Measurements from ENCODE around the gene CAB39. TPM values are rescaled to one million over a fixed set of nuclear protein-coding genes. Genes with fewer than 3 reads are reported as not detected.

The CAB39 gene
- total RNA-seq, 4 donors from 2014 or later = 47.6 to 80.3 (median 71.8) TPM

GRCh38 chr2:230828272-230828961 lies 115.8 kb downstream of the CAB39 start:
- intact Hi-C loops (cut with DNase I) = loop anchor here (5.0 kb wide), 1 partner anchor 159 kb away; no protein-coding TSS in a partner anchor
- peak overlapping the region in 1 of 4 donors; percentile 29 for H3K27ac ChIP-seq
- H3K9me3 ChIP-seq = peaks cover 0 to 12% (median 9%) of the 10 kb centered on the region in 3 donors
- 0% methylated on average over 2 of the region's 61 CpGs; no CpG with 5 or more reads in 1 of the 2 donors for WGBS, 2 donors
- H3K27me3 ChIP-seq = peaks cover 0 to 55% (median 4%) of the 10 kb centered on the region in 4 donors
- DNase-seq = no peak
- H3K4me1 ChIP-seq = peaks cover 13 to 22% (median 15%) of the 10 kb centered on the region in 3 donors
- TF ChIP-seq, protein P1, sequence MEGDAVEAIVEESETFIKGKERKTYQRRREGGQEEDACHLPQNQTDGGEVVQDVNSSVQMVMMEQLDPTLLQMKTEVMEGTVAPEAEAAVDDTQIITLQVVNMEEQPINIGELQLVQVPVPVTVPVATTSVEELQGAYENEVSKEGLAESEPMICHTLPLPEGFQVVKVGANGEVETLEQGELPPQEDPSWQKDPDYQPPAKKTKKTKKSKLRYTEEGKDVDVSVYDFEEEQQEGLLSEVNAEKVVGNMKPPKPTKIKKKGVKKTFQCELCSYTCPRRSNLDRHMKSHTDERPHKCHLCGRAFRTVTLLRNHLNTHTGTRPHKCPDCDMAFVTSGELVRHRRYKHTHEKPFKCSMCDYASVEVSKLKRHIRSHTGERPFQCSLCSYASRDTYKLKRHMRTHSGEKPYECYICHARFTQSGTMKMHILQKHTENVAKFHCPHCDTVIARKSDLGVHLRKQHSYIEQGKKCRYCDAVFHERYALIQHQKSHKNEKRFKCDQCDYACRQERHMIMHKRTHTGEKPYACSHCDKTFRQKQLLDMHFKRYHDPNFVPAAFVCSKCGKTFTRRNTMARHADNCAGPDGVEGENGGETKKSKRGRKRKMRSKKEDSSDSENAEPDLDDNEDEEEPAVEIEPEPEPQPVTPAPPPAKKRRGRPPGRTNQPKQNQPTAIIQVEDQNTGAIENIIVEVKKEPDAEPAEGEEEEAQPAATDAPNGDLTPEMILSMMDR (IDR thresholded peaks at IDR 0.05) = no peak
- no peak for TF ChIP-seq POLR2A (IDR thresholded peaks at IDR 0.05)
- H3K4me3 ChIP-seq = peak overlapping the region; percentile 9 to 66 (median 34)
- H3K36me3 ChIP-seq = no peaks in the 10 kb centered on the region

GRCh38 chr2:230829293-230829692 lies 116.7 kb downstream of the CAB39 start:
- intact Hi-C loops (cut with DNase I) = loop anchor here (5.0 kb wide), 1 partner anchor 158 kb away; no protein-coding TSS in a partner anchor
- Histone ChIP-seq H3K4me1 (peaks cover 11 to 18% (median 14%) of the 10 kb centered on the region in 3 donors), H3K4me3 (no peak overlapping the region), H3K9me3 (peaks cover 0 to 12% (median 9%) of the 10 kb centered on the region in 3 donors), H3K36me3 (no peaks in the 10 kb centered on the region), H3K27ac (no peak overlapping the region), H3K27me3 (peaks cover 0 to 55% (median 4%) of the 10 kb centered on the region in 4 donors)
- TF ChIP-seq POLR2A (IDR thresholded peaks at IDR 0.05) = no peak
- TF ChIP-seq, protein P1 (IDR thresholded peaks at IDR 0.05) = no peak
- WGBS, 2 donors = 91 to 100% methylated on average over 4 to 5 of the region's 14 CpGs
- DNase-seq = no peak

GRCh38 chr2:230829959-230830358 lies 117.3 kb downstream of the CAB39 start:
- peaks cover 0 to 55% (median 4%) of the 10 kb centered on the region in 4 donors for H3K27me3 ChIP-seq
- H3K27ac ChIP-seq = no peak overlapping the region
- no peak for DNase-seq
- no peak overlapping the region for H3K4me3 ChIP-seq
- H3K9me3 ChIP-seq = peaks cover 0 to 12% (median 9%) of the 10 kb centered on the region in 3 donors
- WGBS, 2 donors = 84 to 92% methylated on average over 4 to 5 of the region's 7 CpGs
- H3K36me3 ChIP-seq = no peaks in the 10 kb centered on the region
- intact Hi-C loops (cut with DNase I) = loop anchor here (5.0 kb wide), 1 partner anchor 157 kb away; no protein-coding TSS in a partner anchor
- TF ChIP-seq, protein P1 (IDR thresholded peaks at IDR 0.05) = no peak
- TF ChIP-seq POLR2A (IDR thresholded peaks at IDR 0.05) = no peak
- H3K4me1 ChIP-seq = peaks cover 10 to 12% (median 11%) of the 10 kb centered on the region in 3 donors

GRCh38 chr2:230830428-230830827 lies 117.8 kb downstream of the CAB39 start:
- Histone ChIP-seq H3K27ac (no peak overlapping the region), H3K4me1 (peaks cover 10 to 12% (median 11%) of the 10 kb centered on the region in 3 donors), H3K4me3 (no peak overlapping the region), H3K36me3 (no peaks in the 10 kb centered on the region), H3K27me3 (peaks cover 0 to 55% (median 4%) of the 10 kb centered on the region in 4 donors), H3K9me3 (peaks cover 0 to 12% (median 9%) of the 10 kb centered on the region in 3 donors)
- TF ChIP-seq POLR2A (IDR thresholded peaks at IDR 0.05) = no peak
- TF ChIP-seq, protein P1 (IDR thresholded peaks at IDR 0.05) = no peak
- 79 to 84% methylated on average over 7 of the region's 7 CpGs for WGBS, 2 donors
- no peak for DNase-seq
- intact Hi-C loops (cut with DNase I) = no loop called here

GRCh38 chr2:230840301-230840700 lies 127.7 kb downstream of the CAB39 start:
- no peak for DNase-seq
- no peak for TF ChIP-seq POLR2A (IDR thresholded peaks at IDR 0.05)
- TF ChIP-seq, protein P1 (IDR thresholded peaks at IDR 0.05) = no peak
- peaks cover 0 to 13% (median 0%) of the 10 kb centered on the region in 4 donors for H3K27me3 ChIP-seq
- H3K9me3 ChIP-seq = peaks cover 0 to 14% (median 5%) of the 10 kb centered on the region in 3 donors
- WGBS, 2 donors = 16 to 19% methylated on average over 2 of the region's 2 CpGs
- intact Hi-C loops (cut with DNase I) = no loop called here
- no peaks in the 10 kb centered on the region for H3K4me1 ChIP-seq
- no peak overlapping the region for H3K4me3 ChIP-seq
- no peaks in the 10 kb centered on the region for H3K36me3 ChIP-seq
- H3K27ac ChIP-seq = no peak overlapping the region
